Measurements from ENCODE around the gene TWIST1.

TWIST1 gene

DNA sequence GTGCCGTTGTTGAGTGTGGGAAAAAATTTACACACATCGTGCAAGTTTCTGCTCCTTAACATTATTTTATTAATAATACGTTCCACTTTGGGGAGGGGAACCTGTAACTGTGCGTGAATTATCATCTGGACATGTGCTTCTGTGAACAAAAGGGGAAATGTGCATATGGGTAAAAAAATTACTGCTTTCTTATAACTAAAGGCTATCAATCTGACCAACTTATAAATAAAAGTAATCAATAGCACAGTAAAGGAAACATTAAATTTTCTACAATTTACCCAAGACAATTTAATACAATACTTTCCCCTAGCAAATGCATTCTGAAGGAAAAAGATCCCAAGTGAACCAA is 4.5 kb downstream of the TWIST1 start:
- no peak for DNase-seq (ENCODE audit: low read depth in 2 of 2)

DNA sequence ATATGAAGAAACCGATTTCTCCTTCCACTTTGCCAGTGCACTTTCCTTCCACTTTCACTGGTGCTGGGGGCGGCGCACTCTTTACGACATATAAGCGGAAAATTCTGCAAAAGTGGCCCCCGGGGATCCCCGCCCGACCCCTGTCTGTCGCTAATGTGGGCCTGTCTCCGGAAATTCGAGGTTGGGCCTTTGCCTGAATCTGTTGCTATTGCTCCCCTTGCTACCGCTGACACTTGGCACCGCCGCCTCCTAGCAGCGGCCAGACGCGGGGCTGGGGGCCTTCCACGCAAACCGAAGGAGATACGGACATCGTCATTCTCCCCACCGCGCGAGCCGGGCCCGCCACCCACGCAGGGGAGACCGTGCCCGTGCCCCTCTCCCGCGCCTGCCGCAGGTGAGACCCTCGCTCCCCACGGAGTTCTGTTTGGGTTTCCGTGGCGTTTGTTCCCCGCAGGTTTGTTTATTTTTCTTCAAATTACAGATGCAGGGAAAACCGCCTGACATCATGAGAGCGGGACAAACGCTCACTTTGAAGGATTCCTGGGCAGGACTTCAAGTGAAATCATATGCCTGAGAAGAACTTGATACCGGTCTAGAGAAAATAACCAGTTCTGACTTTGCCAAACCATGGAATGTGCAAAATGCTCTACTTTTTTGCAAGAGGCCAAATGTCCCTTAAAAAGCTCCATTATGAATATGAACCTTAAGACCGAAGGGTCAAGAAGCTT is 5.0 kb downstream of the TWIST1 start:
- no peak for DNase-seq (ENCODE audit: low read depth in 2 of 2)

DNA sequence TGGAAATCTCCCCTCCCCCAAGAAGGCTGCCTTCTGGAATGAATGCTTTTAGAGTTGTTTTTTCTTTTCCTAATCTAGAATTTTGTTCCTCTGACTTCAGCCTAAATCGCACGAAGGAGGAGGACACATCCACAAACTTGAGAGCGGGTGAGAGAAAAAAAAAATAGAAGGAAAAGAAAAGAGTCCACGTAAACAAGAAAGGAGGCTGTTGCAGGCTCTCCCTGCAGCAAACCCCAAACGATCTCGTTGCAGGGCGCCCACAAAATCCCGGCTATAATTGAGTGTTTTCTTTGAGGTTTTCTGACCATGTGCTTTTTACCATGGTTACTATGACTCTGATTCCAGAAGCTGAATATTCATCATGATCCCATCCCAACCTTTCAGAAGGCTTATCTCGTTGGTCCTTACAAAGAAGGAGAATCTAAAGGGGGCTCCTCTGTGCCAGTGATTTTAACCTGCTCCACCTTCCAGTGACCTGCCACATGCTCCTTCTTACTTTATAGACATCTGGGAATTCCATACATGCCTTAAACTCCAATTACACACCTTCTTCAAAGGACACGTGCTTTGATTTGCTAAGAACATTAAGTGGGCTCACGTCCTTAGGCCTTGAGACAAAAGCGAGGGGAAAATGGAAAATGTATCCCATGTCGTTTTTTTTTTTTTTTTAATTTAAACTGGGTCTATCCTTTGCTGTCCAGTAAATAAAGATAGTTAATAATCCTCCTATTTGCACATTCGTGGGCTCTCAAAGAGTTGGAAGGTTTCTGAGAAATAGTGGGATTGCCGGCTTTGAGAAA is 5.8 kb downstream of the TWIST1 start:
- DNase-seq (ENCODE audit: low read depth in 2 of 2) = no peak

DNA sequence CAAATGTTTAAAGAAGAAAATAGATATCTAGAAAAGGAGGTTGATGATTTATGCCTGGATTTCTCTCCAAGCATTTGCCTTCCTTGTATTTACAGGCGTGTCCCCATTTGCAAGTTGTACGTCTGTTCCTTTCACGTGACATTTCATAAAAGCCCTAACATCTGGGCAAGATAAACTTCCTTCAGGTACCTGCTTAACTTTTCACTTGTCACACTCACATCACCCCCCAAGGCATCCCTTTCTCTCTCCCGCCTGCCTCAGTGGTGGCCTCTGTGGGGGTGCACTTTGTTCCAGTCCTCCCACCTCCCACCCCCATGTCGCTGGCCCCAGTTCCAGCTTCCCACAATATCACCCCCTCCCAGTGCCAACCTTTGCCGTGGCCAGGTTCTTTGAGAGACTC is 6.7 kb downstream of the TWIST1 start:
- no peak for DNase-seq (ENCODE audit: low read depth in 2 of 2)

DNA sequence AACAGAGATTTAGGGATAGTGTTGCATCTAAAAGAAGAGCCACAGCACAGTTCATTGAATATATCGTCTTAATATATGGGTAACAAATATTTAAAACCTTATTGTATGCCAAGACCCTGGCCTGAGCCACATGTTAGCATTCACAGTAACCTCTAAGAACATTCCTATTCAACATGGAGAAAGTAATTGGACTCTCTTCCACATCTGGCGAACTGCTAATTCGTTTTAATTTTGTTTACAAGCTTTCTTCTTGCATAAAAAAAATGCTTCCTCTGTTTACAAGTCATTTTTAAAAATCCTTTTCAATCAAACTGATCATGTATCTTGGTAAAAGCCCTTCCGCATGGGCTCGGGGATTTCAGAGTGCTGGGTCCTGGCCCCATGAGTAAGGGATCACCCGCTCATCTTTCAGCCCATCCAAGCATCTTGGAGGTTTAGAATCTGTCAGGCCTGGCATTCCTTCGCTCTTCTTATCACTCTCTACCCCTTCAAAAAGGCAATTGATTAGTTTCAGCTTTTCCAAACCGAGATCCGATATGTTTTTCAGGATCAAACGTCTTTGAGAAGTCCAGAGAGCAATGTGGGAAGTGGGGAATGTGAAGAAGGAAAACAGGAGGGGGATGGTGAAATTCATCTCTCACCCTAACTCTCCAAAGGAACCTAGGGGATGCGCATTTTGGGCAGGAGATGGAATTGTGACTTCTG is 7.3 kb downstream of the TWIST1 start:
- no peak for DNase-seq (ENCODE audit: low read depth in 2 of 2)

DNA sequence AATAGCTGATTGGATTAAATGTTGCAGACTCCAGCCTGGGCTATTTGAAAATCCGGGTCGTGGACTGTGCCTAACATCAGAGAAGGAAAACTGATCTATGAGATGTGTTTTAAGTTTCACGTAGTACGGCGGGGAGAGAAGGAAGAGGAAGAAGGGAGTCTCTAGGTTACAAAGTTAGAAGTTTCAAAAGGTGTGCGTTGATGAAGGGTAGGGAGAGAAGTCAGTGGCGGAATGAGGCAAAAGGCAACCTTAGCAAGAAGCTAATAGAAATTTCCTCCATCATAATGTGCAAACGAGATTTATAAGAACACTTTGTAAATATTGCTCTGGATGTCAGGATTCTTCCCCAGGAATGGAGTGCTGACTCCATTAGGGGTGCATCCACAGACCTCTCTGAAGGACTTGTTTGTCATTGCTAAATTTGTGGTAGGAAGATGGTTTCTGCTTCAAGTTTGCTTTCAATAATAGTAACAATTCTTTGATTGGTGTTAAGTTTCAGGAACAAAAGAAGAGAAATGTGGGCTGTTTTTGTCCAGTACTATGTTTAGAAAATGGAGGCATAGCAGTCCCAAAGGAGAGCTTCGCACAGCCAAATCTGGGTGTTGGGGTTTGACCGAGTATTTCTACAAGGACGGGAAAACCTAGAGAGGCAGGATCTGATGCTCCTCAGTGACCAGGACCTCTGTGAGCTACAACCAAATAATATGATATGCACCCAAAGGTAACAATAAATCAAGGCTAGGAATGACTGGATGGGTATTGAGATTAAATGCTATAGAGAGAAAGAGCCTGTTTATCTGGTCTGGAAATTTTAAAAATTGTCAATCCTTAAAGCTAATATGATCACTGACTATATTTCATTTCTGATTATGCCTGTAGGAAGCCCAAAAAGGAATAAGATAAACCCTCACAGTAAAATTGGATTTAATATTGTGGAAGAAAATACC is 8.2 kb downstream of the TWIST1 start:
- no peak for DNase-seq (ENCODE audit: low read depth in 2 of 2)

DNA sequence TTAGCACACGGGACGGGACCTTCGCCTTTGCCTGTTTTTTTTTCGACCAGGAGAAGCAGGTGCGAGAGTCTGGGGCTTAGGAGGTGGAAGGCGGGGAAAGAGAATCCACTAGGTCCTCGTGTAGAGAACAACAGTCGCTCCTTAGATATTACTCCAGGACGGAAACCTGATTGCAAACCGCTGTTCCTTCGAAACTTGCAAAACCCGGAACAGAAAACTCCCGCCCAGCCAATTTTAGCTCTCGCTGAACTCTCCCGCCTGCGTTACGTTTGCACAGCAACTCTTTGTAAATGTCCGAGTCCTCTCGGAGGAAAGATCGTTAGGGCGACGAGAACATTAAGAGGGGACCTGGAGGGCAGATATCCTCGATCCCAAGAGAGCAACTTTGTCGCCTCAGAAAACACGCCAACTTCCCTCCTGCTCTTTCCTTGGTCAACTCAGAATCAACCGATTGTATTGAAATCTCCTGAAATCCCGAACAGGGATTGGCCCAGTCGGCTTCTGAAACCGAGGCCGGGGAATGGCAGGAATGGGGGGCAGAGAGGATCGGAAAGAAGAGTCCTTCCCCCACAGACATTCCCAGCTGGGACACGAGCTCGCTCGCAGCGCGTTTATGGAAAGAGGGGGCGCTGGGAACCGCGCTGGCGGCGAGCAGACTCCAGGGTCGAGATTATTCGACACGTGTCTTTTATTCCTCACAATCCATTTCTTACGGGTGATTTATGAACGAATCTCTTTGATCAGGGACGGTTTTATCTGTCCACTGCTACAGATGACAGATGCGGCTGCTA is 9.9 kb downstream of the TWIST1 start:
- no peak for DNase-seq (ENCODE audit: low read depth in 2 of 2)

DNA sequence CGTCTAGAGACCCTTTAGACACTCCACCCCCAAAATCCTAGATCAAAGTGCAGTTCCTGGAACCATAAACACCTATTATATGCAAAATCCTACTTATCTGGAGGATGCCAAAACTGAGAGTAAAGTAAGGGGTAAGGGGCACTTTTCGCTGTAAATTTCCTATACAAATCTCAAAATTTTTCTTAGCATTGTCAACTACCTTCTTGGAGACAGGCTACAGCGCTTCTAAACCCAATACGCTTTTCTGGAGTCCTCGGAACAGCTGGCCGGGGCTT is 10.4 kb downstream of the TWIST1 start:
- no peak for DNase-seq (ENCODE audit: low read depth in 2 of 2)

DNA sequence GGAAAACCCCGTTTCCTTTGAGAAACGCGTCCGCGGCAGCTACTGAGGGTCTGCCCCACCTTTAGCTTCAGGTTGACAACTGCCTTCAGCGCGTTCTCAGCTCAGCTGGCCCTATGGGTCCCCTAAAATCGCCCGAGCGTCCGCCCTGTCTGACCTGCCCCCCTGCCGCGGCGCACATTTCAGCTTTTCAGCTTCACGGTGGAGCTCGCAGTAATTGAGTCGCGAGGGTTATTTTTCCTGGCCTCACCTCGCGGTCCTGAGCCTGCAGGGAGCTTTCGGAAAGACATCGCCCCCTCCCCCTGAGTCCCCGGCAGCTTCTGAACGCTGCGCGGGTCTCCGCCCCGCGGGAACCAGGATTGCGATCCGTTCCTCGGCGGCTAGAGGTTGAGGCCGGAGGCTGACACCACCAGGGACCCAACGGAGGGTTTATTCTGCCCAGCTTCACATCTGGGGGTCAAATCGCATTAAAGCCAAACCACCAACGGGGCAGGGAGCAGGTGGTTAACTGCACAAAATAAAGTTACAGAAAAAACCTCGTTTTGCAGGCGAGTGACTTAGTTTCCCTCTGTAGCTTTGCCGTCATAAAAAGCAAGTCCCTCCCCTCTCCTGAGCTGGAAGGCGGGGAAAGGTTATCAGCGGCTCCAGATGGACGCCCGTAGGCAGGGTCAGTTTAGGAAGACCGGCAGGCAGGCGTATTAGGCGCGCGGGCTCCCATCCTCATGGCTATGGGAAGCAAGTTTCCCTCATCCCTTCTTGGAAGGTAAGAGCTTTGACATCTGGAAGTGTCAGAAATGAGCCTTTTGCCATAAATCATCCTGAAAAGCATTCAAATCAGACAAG is 11.0 kb downstream of the TWIST1 start:
- no peak for DNase-seq (ENCODE audit: low read depth in 2 of 2)

DNA sequence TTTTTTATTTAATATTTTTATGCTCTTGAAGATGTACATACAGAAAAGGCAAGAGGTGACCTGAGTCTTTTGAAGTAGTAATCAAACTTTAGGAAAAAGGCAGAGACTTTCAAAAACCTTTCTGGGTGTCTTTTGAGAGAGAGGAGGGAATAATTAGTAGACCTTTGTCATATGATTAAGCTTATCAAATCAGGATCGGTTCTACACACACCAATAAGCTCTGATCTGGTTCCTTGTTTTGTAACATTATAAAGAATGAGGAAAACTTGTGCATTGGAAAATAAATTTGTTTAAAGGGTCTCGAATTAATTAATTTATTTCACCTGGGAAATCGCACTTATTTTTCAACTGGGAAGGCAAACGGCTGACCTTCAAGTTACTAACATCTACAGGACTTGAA is 11.9 kb downstream of the TWIST1 start:
- no peak for DNase-seq (ENCODE audit: low read depth in 2 of 2)

DNA sequence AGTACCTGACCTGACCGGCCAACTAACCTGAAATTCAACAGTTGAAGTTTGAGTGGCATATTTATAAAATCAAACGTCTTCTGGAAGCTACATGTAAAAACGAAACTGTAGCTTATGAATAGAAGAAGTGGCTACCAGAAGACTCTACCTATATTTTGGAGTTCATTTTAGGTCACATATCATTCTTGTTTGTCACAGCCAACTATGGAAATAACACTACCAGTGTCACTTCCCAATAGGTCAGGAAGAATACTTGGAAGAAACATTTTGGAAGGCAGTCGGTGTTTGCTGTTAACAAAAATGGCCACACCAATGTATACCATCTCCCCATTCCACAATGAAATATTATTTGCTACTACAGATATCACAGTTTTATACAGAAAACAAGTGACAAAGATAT is 12.6 kb downstream of the TWIST1 start:
- no peak for DNase-seq (ENCODE audit: low read depth in 2 of 2)

DNA sequence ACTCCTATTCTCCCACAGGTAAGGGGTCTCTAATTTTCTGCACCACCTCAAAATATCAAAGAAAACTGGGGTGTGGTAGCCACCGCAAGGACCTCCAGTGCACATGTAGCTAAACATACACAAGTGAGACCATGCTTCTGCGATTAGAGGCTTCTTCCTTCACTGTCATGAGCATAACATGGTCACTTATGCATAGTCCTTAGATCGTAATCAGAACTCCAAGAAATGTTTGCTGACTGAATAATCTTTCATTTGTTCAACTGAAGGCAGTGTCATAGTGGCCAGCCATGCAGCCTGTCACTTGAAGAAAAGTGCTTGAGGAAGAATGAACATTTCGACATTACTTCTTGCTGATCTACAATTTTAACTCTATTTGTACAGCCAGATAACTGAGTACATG is 14.6 kb downstream of the TWIST1 start:
- no peak for DNase-seq (ENCODE audit: low read depth in 2 of 2)

DNA sequence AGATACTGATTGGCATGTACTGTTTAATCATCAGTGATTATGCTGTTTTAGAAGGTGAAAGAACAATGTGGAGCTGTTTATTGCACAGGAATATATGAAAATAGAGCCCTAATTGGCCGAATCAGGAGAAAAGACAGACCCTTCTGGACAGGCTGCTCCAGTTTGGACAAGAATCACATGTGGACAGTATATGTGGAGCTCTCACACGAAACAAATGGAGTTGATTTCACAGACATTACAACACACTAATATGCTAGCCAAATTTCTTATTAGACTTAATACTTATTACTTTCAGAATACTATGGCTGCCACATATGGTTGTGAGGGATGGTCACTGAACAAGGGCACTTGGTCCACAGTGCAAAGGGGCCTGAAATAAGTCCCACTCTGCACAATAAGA is 15.5 kb downstream of the TWIST1 start:
- DNase-seq (ENCODE audit: low read depth in 2 of 2) = no peak

DNA sequence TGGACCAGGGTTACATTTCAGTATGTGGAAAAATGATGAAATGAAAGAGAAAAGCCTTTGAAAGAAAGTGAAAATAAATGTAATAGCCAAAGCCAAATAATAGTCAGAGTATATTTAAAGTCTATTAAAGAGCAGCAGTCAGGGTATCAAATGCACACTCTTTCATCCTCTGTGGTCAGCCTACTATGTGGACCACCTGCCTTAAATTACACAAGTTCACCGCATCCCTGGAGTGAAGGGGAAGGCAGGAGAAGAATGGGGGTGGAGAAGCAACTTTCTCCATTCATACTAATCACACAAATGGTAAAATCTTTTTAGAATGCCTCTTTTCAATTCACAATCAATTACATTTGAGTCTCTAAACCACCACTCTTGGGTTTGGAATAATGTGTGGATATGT is 16.0 kb downstream of the TWIST1 start:
- no peak for DNase-seq (ENCODE audit: low read depth in 2 of 2)

DNA sequence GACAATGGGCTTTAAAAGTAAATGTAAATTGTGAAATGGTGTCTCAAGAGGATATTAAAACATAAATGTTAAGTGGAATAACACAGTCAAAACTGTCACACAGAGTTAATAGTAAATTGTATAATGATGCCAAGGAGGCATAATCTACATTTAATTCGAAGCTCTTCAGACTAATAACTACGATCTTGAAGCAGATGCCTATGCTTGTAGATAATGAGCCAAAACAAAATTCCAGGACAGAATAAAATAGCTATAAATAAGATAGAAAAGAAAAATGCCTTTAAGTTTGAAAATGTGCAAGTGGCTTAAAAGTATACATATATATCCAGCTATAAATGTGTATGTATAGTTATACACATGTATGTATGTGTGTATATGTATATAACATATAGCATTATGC is 17.5 kb downstream of the TWIST1 start:
- no peak for DNase-seq (ENCODE audit: low read depth in 2 of 2)

DNA sequence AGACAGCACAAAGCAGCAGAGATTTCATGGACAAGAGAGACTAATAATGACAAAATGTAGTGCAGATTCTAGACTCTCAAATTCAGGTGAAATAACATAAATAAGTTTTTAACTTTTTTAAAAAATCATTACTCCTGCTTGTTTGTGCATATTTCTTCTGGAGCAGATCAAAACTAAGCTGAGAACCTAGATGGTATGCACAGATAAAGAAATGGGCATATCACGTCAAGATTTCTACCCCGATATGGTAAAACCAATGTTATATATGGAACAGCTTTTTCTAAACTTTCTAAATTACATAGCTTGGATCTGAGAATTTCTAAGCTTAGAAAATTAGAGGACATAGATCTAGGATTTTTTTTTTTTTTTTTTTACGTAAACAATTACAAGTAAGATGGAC is 18.2 kb downstream of the TWIST1 start:
- DNase-seq (ENCODE audit: low read depth in 2 of 2) = no peak

DNA sequence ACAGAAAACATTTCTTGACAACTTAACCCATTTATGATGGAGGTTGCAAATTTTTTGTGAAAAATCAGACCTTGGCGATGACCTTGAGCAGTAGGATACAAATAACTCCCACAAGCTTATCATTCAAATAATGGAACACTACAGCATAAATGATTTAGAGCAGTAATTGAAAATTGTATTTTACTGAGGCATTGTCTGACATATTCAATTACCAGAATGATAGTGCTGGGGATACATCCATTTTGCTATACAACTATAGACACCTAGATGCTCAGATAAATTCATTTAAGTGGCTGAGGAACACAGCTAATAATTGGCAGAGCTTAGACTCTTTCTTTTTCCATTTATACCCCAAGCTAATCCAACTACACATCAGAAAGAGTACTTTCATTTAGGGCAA is 18.9 kb downstream of the TWIST1 start:
- no peak for DNase-seq (ENCODE audit: low read depth in 2 of 2)

DNA sequence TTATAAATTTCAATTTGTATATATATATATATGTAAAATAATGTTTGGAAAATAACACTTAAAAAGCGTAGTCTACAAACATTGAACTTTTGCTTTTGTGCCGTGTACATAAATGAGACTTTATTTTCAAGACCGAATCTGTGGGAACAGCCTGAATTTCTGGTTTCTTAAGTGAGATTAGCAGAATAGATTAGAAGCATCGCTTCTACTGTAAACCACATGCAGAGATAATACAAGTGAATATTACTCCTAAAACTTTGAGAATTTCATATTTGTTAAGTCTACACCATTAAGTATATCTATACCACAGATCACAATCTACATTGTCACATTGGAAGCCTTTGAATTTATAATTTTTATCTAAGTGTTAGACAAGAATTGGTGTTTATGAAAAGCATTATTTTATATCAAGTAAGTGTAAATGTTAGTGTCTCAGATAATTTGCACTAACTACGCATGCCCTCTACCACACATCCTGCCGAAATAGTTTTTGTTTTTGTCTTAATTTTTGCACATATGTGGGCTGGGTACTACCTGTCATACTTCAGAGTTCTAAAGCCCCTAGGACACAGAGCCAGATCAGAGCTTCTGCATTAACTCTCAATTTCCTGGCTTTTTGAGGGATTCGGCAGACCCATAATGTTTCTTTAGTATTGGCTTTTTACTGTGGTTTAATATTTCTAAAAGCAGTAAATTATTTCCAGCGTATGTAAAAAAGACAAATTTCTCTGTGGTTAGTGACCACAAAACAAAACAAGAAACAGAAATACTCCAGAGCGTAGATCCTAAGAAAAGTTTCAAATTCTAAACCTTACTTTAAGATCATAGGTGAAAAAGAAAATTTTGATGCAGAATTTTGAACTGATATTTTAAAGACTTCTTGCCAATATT is 20.0 kb downstream of the TWIST1 start:
- no peak for DNase-seq (ENCODE audit: low read depth in 2 of 2)

DNA sequence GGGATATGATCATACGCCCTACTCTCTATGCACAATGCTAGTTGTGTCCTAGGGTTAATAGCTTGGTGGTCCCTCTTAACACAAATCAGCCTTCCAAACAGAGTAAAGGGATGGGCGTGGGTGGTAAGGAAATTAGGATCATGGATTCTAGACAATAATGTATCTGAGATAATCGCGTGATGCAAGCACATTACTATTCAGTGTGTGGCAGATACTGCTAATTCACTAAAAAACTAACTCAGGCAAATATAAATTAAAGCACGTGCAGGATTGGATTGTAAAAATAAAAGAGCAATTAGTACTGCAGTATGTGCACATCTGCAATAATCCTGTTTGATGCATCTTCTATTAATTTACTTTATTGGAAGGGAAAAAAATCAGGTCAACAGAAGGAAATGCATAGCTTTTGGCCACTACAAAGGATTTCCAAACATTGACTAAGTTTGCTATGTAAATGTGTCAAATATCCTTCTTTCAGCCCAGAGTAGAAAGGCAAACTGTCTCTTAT is 22.0 kb downstream of the TWIST1 start:
- DNase-seq (ENCODE audit: low read depth in 2 of 2) = no peak

Measured in stimulated activated CD8-positive, alpha-beta memory T cell treated with anti-CD3 and anti-CD28 coated beads, Interleukin-2, amount 100 ng/mL, for 1 hour (primary cell).